ENCODE data around the gene MTCH1. TPM values are rescaled to one million over a fixed set of nuclear protein-coding genes. Genes with fewer than 3 reads are reported as not detected.

The MTCH1 gene
- total RNA-seq, 2 experiments from 2014 or later: 135 to 139 TPM

DNA sequence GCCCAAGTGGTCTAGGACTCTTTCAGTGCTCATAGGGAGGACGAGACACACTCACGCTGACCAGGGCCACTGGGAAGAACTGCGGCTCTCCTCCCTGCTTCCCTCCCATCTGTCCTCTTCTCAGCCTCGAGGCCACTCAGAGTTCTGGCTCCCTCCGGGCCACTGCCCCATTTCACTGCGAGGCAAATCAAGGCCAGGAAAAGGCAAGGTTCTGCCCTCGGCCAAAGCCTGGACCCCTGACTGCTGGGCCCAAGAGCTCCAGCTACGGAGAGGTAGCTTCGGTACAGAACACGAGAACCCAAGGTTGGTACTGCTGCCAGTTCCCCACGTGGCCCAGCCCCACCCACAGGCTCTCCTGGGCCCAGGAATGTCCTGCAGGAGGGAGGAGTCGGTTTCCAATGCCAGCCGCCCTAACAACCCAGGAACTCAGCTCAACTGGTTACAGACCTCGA, 16.7 kb downstream of the MTCH1 start:
- ATAC-seq (ENCODE audit: low read depth): no peak
- no peaks in the 10 kb centered on the region for H3K9me3 Mint-ChIP-seq
- H3K27me3 Mint-ChIP-seq: no peaks in the 10 kb centered on the region
- peaks cover 26% of the 10 kb centered on the region for H3K36me3 Mint-ChIP-seq
- no peak for DNase-seq
- no peak overlapping the region for H3K4me3 Mint-ChIP-seq
- POLR2A ChIA-PET: interaction anchor here (0.5 kb wide), 1 partner anchor 43 kb away, joined by 3 read pairs; no protein-coding TSS in a partner anchor
- H3K27ac Mint-ChIP-seq: no peak overlapping the region
- peaks cover 12% of the 10 kb centered on the region for H3K4me1 Mint-ChIP-seq

DNA sequence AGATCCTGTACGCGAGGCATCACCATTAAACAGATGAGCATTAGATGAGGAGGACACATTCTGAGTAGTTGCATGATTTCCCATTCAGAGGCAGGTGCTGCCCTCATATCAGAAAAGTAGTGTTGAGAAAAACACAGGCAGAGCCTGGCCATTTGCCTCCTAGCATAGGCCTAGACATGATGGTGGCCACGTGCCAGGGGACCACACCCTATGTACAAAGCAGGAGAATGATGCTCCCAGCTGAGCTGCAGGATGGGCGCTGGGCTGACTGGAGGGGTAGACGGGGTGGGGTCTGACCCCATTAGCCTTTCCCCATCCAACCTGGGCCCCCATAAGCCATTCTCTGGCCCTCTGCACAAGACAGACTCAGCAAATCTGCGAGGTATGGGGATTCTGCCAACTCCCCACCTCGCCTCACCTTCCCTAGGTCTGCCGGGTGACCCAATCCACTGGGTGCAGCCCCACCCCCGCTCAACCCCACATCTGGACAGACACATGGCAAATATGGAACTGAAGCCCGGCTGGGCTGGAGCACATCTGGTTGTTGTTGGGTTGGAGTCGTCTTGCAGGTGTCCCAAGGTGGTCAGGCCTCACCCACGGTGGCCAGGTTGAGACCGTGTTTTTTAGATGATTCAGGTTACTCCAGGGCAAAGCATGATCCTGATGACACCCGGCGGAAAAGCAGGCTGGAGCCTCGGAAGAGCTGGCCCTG, 17.6 kb downstream of the MTCH1 start:
- H3K4me3 Mint-ChIP-seq: no peak overlapping the region
- ATAC-seq (ENCODE audit: low read depth): no peak
- POLR2A ChIA-PET: no interaction called here
- H3K9me3 Mint-ChIP-seq: no peaks in the 10 kb centered on the region
- no peak overlapping the region for H3K27ac Mint-ChIP-seq
- DNase-seq: no peak
- no peaks in the 10 kb centered on the region for H3K27me3 Mint-ChIP-seq
- peaks cover 26% of the 10 kb centered on the region for H3K36me3 Mint-ChIP-seq
- peaks cover 18% of the 10 kb centered on the region for H3K4me1 Mint-ChIP-seq

- H3K4me3 Mint-ChIP-seq: no peak overlapping the region
- H3K4me1 Mint-ChIP-seq: peaks cover 24% of the 10 kb centered on the region
- no peaks in the 10 kb centered on the region for H3K9me3 Mint-ChIP-seq
- POLR2A ChIA-PET: no interaction called here
- no peaks in the 10 kb centered on the region for H3K27me3 Mint-ChIP-seq
- ATAC-seq (ENCODE audit: low read depth) (no peak), DNase-seq (no peak)
- peaks cover 21% of the 10 kb centered on the region for H3K36me3 Mint-ChIP-seq
- H3K27ac Mint-ChIP-seq: no peak overlapping the region
Measured at GRCh38 chr6:36967757-36968156, 18.2 kb downstream of the MTCH1 start.

DNA sequence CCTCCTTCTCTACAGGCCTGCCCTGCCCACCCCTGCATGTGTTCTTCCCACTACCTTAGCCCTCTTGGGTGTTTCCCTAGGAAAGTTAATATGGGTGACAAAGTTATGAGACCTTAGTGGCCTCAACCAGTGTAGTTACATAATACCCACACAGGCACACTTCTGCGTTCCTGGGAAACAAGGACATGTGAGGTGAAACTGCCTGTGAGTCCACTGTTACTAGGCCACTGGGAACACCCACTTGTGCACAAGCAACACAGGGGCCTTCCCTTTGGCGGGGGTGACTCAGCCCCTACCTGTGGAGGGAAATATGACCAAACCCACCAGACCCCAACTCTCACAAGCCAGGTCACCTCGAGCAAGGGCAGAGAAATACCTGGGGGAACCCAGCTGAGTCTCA, 18.7 kb downstream of the MTCH1 start:
- H3K27me3 Mint-ChIP-seq: no peaks in the 10 kb centered on the region
- H3K27ac Mint-ChIP-seq: no peak overlapping the region
- ATAC-seq (ENCODE audit: low read depth) (no peak), DNase-seq (no peak)
- H3K9me3 Mint-ChIP-seq: no peaks in the 10 kb centered on the region
- H3K4me3 Mint-ChIP-seq: no peak overlapping the region
- peaks cover 17% of the 10 kb centered on the region for H3K36me3 Mint-ChIP-seq
- POLR2A ChIA-PET: interaction anchor here (1.2 kb wide), 1 partner anchor 12 kb away, joined by 4 read pairs; no protein-coding TSS in a partner anchor
- peaks cover 27% of the 10 kb centered on the region for H3K4me1 Mint-ChIP-seq

DNA sequence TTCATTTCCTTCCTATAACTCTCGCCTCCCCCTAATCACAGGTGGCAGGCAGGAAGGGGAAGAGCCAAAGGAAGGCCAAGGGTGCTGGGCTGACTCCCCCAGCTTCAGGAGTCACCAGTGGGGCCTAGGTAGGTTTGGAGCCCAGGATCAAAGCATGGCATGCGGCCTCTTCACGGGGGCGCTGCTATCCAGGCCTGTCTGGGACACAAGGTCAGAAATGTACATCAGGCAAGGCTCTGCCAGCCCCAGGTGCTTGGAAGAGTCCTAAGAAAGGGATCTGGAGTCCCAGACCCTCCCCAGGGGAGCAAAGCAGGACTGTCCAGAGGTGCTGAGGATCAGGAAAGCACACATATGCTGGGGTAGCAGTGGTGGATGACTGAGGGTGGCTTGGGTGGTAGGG, 21.1 kb downstream of the MTCH1 start:
- H3K4me1 Mint-ChIP-seq: peaks cover 38% of the 10 kb centered on the region
- no peak for ATAC-seq (ENCODE audit: low read depth)
- H3K4me3 Mint-ChIP-seq: no peak overlapping the region

GRCh38 chr6:36964349-36964748, 21.6 kb downstream of the MTCH1 start:
- H3K27ac Mint-ChIP-seq: peak overlapping the region; percentile 59
- H3K9me3 Mint-ChIP-seq: no peaks in the 10 kb centered on the region
- DNase-seq (no peak), ATAC-seq (ENCODE audit: low read depth) (no peak)
- peaks cover 12% of the 10 kb centered on the region for H3K36me3 Mint-ChIP-seq
- H3K4me3 Mint-ChIP-seq: no peak overlapping the region
- H3K4me1 Mint-ChIP-seq: peaks cover 38% of the 10 kb centered on the region
- POLR2A ChIA-PET: no interaction called here
- H3K27me3 Mint-ChIP-seq: no peaks in the 10 kb centered on the region

More for the DNA sequence above, 21.1 kb downstream of the MTCH1 start:
- H3K27ac Mint-ChIP-seq: peak overlapping the region; percentile 59
- H3K27me3 Mint-ChIP-seq: no peaks in the 10 kb centered on the region
- POLR2A ChIA-PET: interaction anchor here (1.3 kb wide), 1 partner anchor 11 kb away, joined by 5 read pairs; no protein-coding TSS in a partner anchor
- no peaks in the 10 kb centered on the region for H3K9me3 Mint-ChIP-seq
- H3K36me3 Mint-ChIP-seq: peaks cover 14% of the 10 kb centered on the region
- DNase-seq: no peak

DNA sequence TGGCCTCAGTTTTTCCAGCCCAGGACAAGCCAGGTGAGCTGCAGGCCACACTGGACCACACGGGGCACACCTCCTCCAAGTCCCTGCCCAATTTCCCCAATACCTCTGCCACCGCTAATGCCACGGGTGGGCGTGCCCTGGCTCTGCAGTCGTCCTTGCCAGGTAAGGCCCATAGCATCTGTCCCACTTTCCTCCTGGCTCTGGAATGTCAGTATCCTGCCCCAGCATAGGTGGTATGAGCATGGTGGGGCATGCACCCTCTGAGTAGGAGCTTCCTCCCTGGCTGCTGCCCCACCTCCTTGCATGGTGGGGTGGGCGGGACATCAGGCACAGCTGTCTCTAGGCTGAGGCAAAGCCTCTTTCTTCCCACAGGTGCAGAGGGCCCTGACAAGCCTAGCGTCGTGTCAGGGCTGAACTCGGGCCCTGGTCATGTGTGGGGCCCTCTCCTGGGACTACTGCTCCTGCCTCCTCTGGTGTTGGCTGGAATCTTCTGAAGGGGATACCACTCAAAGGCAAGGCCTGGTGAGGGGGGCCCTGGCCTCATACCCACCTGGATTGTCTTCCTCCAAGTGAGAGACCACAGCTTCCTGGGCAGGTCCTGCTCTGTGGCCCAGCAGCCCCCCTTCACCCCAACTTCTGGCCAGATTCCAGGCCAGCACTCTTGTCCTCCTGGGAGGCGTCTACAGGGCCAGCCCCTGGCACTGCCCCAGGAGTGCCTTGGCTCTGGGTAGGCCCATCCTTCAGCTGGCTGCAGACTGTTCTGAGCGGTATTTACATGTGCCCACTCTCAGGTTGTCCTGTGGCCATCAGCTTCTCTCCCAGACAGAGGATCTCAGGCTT, 22.3 kb downstream of the MTCH1 start:
- H3K4me3 Mint-ChIP-seq: peak overlapping the region; percentile 66
- H3K9me3 Mint-ChIP-seq: no peaks in the 10 kb centered on the region
- DNase-seq (peak; percentile 58), ATAC-seq (ENCODE audit: low read depth) (peak; percentile 77)
- H3K27ac Mint-ChIP-seq: peak overlapping the region; percentile 74
- H3K4me1 Mint-ChIP-seq: peaks cover 38% of the 10 kb centered on the region
- H3K36me3 Mint-ChIP-seq: peaks cover 10% of the 10 kb centered on the region
- POLR2A ChIA-PET: interaction anchor here (0.5 to 1.5 kb wide), 5 partner anchors 9 to 1737 kb away, joined by 3 to 10 read pairs (median 3); partner anchors contain the start of genes MTCH1 and PI16
- no peaks in the 10 kb centered on the region for H3K27me3 Mint-ChIP-seq

DNA sequence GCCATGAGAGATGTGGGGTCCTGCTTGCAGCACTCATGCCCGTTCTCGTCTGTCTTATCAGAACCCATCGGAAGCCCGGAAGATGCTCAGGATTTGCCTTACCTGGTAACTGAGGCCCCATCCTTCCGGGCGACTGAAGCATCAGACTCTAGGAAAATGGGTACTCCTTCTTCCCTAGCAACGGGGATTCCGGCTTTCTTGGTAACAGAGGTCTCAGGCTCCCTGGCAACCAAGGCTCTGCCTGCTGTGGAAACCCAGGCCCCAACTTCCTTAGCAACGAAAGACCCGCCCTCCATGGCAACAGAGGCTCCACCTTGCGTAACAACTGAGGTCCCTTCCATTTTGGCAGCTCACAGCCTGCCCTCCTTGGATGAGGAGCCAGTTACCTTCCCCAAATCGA, 23.1 kb downstream of the MTCH1 start:
- DNase-seq (peak; percentile 79), ATAC-seq (ENCODE audit: low read depth) (peak; percentile 64)
- H3K36me3 Mint-ChIP-seq: peaks cover 2% of the 10 kb centered on the region
- H3K27ac Mint-ChIP-seq: peak overlapping the region; percentile 74
- no peaks in the 10 kb centered on the region for H3K27me3 Mint-ChIP-seq
- POLR2A ChIA-PET: interaction anchor here (0.9 to 1.5 kb wide), 4 partner anchors 8 to 208 kb away, joined by 3 to 10 read pairs (median 3); partner anchors contain the start of genes MTCH1 and PI16
- peaks cover 38% of the 10 kb centered on the region for H3K4me1 Mint-ChIP-seq
- H3K4me3 Mint-ChIP-seq: peak overlapping the region; percentile 43
- no peaks in the 10 kb centered on the region for H3K9me3 Mint-ChIP-seq

GRCh38 chr6:36961441-36962435, 24.3 kb downstream of the MTCH1 start:
- peaks cover 41% of the 10 kb centered on the region for H3K4me1 Mint-ChIP-seq
- peaks cover 2% of the 10 kb centered on the region for H3K36me3 Mint-ChIP-seq
- peak overlapping the region; percentile 62 for H3K27ac Mint-ChIP-seq
- no peak overlapping the region for H3K4me3 Mint-ChIP-seq
- no peak for DNase-seq
- H3K9me3 Mint-ChIP-seq: no peaks in the 10 kb centered on the region
- no peak for ATAC-seq (ENCODE audit: low read depth)
- POLR2A ChIA-PET: no interaction called here
- peaks cover 6% of the 10 kb centered on the region for H3K27me3 Mint-ChIP-seq

GRCh38 chr6:36959555-36960250, 26.3 kb downstream of the MTCH1 start:
- Mint-ChIP-seq H3K36me3 (no peaks in the 10 kb centered on the region), H3K4me3 (no peak overlapping the region), H3K4me1 (peaks cover 50% of the 10 kb centered on the region), H3K27ac (peak overlapping the region; percentile 23), H3K9me3 (no peaks in the 10 kb centered on the region), H3K27me3 (peaks cover 12% of the 10 kb centered on the region)
- DNase-seq (no peak), ATAC-seq (ENCODE audit: low read depth) (no peak)
- POLR2A ChIA-PET: no interaction called here

DNA sequence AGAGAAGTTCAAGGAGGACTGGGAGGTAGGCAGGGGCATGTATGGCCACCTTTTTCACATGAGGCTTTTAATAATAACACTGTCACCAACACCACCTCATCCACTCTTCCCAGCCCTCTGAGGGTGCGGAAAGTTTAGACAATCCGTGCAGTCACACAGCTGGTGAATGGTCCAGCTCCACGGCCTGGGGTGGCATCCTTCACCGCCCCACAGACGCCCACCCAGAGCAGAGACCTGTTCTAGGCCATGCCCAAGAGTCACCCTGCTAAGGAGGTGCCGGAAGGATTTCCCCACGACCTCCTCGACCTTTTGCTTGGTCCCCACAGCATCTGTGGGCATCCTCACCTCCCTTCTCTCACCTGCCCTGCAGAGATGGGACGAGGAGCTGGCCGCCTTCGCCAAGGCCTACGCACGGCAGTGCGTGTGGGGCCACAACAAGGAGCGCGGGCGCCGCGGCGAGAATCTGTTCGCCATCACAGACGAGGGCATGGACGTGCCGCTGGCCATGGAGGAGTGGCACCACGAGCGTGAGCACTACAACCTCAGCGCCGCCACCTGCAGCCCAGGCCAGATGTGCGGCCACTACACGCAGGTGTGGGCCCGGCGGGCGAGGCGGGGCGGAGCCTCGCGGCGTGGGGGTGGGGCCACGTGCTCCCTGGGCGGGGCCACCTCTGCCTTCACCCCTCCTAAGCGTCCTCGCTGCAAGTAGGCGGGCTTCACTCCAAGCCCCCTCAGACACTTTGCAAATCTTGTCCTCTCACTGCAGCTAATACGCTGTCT, 27.0 kb downstream of the MTCH1 start:
- no peak overlapping the region for H3K27ac Mint-ChIP-seq
- ATAC-seq (ENCODE audit: low read depth): no peak
- H3K4me1 Mint-ChIP-seq: peaks cover 52% of the 10 kb centered on the region
- H3K36me3 Mint-ChIP-seq: no peaks in the 10 kb centered on the region
- H3K4me3 Mint-ChIP-seq: no peak overlapping the region
- peaks cover 12% of the 10 kb centered on the region for H3K27me3 Mint-ChIP-seq
- no peaks in the 10 kb centered on the region for H3K9me3 Mint-ChIP-seq
- POLR2A ChIA-PET: no interaction called here
- no peak for DNase-seq
